CD4-positive, alpha-beta T cell (primary cell): ENCODE measurements around the gene PHLDA2. TPM values are rescaled to one million over a fixed set of nuclear protein-coding genes. Genes with fewer than 3 reads are reported as not detected.
"Not testable (repeated sequence)": the region's sequence is repeated elsewhere in the genome, so short reads cannot be mapped to it uniquely, and the experiment has no call there.

Source experiments
- ATAC-seq: fragments of 200-7000 bp; cut with Tn5 transposase; one replicate; pipeline ENCODE4 v1.10.0; 2022; ENCODE audit warnings: mild to moderate bottlenecking; ENCODE audit not compliant: poor library complexity
- CTCF ChIA-PET: fragments of 350-600 bp; sonication (Branson Sonifier 250); formaldehyde crosslinking; loops from one replicate; lab custom pipeline; 2021; ENCODE audit warnings: antibody characterized with exemption, inconsistent platforms; lab: Charles Lee
- POLR2A ChIA-PET: fragments of 350-600 bp; sonication (Branson Sonifier 250); formaldehyde crosslinking; loops from one replicate; lab custom pipeline; 2021; ENCODE audit warnings: antibody characterized with exemption, inconsistent platforms; lab: Charles Lee
- DNase-seq, 14 experiments: peaks; one replicate each; pipeline ENCODE4 v3.0.0-alpha.2; 2013 to 2020; ENCODE audit warnings: mixed read lengths in 2 of 14
- H3K27ac ChIP-seq, 2 donors: one replicate each; pipeline versions ENCODE4 v1.5.1 to v1.7.0; 2013; ENCODE audit warnings: low read length in 2 of 2, low read depth in 1 of 2, mild to moderate bottlenecking in 1 of 2
- H3K27me3 ChIP-seq, 2 experiments: 1 replicate in 1 of 2; 2 replicates in 1 of 2; pipeline versions ENCODE4 v1.6.1 to v1.7.0; 2013; ENCODE audit warnings: low read length in 2 of 2, control low read depth in 1 of 2, mild to moderate bottlenecking in 1 of 2, moderate library complexity in 1 of 2; ENCODE audit not compliant: insufficient read depth in 2 of 2, control insufficient read depth in 1 of 2
- H3K36me3 ChIP-seq: one replicate; pipeline ENCODE4 v1.6.1; 2013; ENCODE audit warnings: low read length, control low read depth; ENCODE audit not compliant: insufficient read depth
- H3K4me1 ChIP-seq: one replicate; pipeline ENCODE4 v1.6.1; 2013; ENCODE audit warnings: low read length, control low read depth; ENCODE audit not compliant: insufficient read depth
- H3K4me3 ChIP-seq: one replicate; pipeline ENCODE4 v1.5.1; 2013; ENCODE audit warnings: mild to moderate bottlenecking, low read length, moderate library complexity
- H3K9me3 ChIP-seq, 2 experiments: 1 replicate in 1 of 2; 2 replicates in 1 of 2; pipeline versions ENCODE4 v1.6.1 to v1.7.0; 2013; ENCODE audit warnings: low read length in 2 of 2, mild to moderate bottlenecking in 2 of 2, control low read depth in 1 of 2, moderate library complexity in 1 of 2; ENCODE audit not compliant: control insufficient read depth in 1 of 2, insufficient read depth in 1 of 2
- H3K27ac Mint-ChIP-seq: one replicate; pipeline ENCODE4 v1.8.0; 2020; ENCODE audit warnings: mixed read lengths
- H3K27me3 Mint-ChIP-seq: one replicate; pipeline ENCODE4 v1.8.0; 2021; ENCODE audit warnings: mixed read lengths
- H3K36me3 Mint-ChIP-seq: one replicate; pipeline ENCODE4 v1.8.0; 2021; ENCODE audit warnings: low read depth, mixed read lengths
- H3K4me1 Mint-ChIP-seq: one replicate; pipeline ENCODE4 v1.8.0; 2021; ENCODE audit warnings: low read depth, mixed read lengths
- H3K4me3 Mint-ChIP-seq: one replicate; pipeline ENCODE4 v1.8.0; 2020; ENCODE audit warnings: mild to moderate bottlenecking, mixed read lengths
- H3K9me3 Mint-ChIP-seq: one replicate; pipeline ENCODE4 v1.8.0; 2020; ENCODE audit warnings: mixed read lengths
- CTCF ChIP-seq: fragments of 200-600 bp; IDR thresholded peaks from one replicate; pipeline ENCODE4 v1.8.0; 2022; ENCODE audit warnings: antibody characterized with exemption, mild to moderate bottlenecking
- intact Hi-C, 2 experiments: fragments of 100-400 bp; cut with DNase I in 1 of 2; cut with micrococcal nuclease in 1 of 2; formaldehyde crosslinking; loops; one replicate each; pipeline versions ENCODE4 v1.15.1 to v1.9.0; 2023 to 2025; cut with DNase I, micrococcal nuclease
- total RNA-seq, 174 experiments: library from RNA in 2 of 174; stranded (reverse) in 2 of 174; gene quantifications; one replicate each; pipeline ENCODE4 v1.2.3 and lab custom pipeline; 2021 to 2026

Gene PHLDA2
- total RNA-seq, 2 experiments from 2014 or later, result 1.1 to 1.3 TPM

GRCh38 chr11:2940147-2940920 lies 11.1 kb upstream of the PHLDA2 start:
- no peak overlapping the region for H3K27ac ChIP-seq
- Mint-ChIP-seq H3K27ac (peak overlapping the region; percentile 67), H3K9me3 (peaks cover 8% of the 10 kb centered on the region), H3K4me1 (peaks cover 17% of the 10 kb centered on the region), H3K4me3 (no peak overlapping the region), H3K36me3 (peaks cover 19% of the 10 kb centered on the region), H3K27me3 (no peaks in the 10 kb centered on the region)
- H3K4me1 ChIP-seq, result peaks cover 35% of the 10 kb centered on the region
- peaks cover 15% of the 10 kb centered on the region for H3K36me3 ChIP-seq
- no peaks in the 10 kb centered on the region for H3K27me3 ChIP-seq
- ChIA-PET CTCF (interaction anchor here (0.6 kb wide), 1 partner anchor 48 kb away, joined by 3 read pairs; no protein-coding TSS in a partner anchor), POLR2A (interaction anchor here (0.5 to 0.6 kb wide), 2 partner anchors 74 to 82 kb away, joined by 3 to 4 read pairs; no protein-coding TSS in a partner anchor)
- ATAC-seq (peak; percentile 46), DNase-seq (peak in 8 of 14 experiments; percentile 22 to 66 (median 40))
- intact Hi-C loops, result no loop called here
- no peak overlapping the region for H3K4me3 ChIP-seq
- TF ChIP-seq CTCF, result no peak
- H3K9me3 ChIP-seq, result peaks cover 13 to 15% of the 10 kb centered on the region in 2 experiments

- H3K9me3 Mint-ChIP-seq, CTCF ChIA-PET: not testable (repeated sequence)
- POLR2A ChIA-PET, result interaction anchor here (1.0 kb wide), 1 partner anchor 50 kb away, joined by 3 read pairs; no protein-coding TSS in a partner anchor
Observed at GRCh38 chr11:2938458-2939418, 9.5 kb upstream of the PHLDA2 start.

GRCh38 chr11:2937641-2938457 lies 8.6 kb upstream of the PHLDA2 start:
- H3K9me3 Mint-ChIP-seq, H3K36me3 ChIP-seq, DNase-seq, POLR2A ChIA-PET, H3K27me3 ChIP-seq, H3K36me3 Mint-ChIP-seq, ATAC-seq, H3K4me1 Mint-ChIP-seq, H3K4me3 ChIP-seq, H3K27ac ChIP-seq, H3K27me3 Mint-ChIP-seq, CTCF ChIA-PET: not testable (repeated sequence)
- peak overlapping the region; percentile 76 for H3K27ac Mint-ChIP-seq
- peaks cover 13 to 15% of the 10 kb centered on the region in 2 experiments for H3K9me3 ChIP-seq
- H3K4me1 ChIP-seq, result peaks cover 24% of the 10 kb centered on the region
- H3K4me3 Mint-ChIP-seq, result peak overlapping the region; percentile 60
- intact Hi-C loops, result loop anchor here in 1 of 2 experiments (2.0 kb wide), 1 partner anchor 327 kb away; no protein-coding TSS in a partner anchor

More at GRCh38 chr11:2938458-2939418, 9.5 kb upstream of the PHLDA2 start:
- H3K4me1 Mint-ChIP-seq, H3K4me3 Mint-ChIP-seq, intact Hi-C loops, H3K27ac ChIP-seq, ATAC-seq, H3K4me3 ChIP-seq, DNase-seq, H3K27me3 Mint-ChIP-seq, H3K36me3 Mint-ChIP-seq, H3K27me3 ChIP-seq, H3K36me3 ChIP-seq: not testable (repeated sequence)
- peaks cover 13 to 15% of the 10 kb centered on the region in 2 experiments for H3K9me3 ChIP-seq
- H3K4me1 ChIP-seq, result peaks cover 21% of the 10 kb centered on the region
- H3K27ac Mint-ChIP-seq, result peak overlapping the region; percentile 43
